HepG2 (cell line): ENCODE data around the gene AHCY. TPM values are rescaled to one million over a fixed set of nuclear protein-coding genes. Genes with fewer than 3 reads are reported as not detected.

Experiments
- ATF7-NPFF ChIP-seq: sonication (generic); formaldehyde crosslinking; IDR thresholded peaks from 2 replicates; pipeline ENCODE4 v1.8.1; 2023; ENCODE audit warnings: mild to moderate bottlenecking, low read depth, missing genetic modification reagents, moderate library complexity
- FOXK1 ChIP-seq: sonication (generic); formaldehyde crosslinking; IDR thresholded peaks from 2 replicates; pipeline ENCODE4 v1.4.0; 2020; ENCODE audit warnings: low read depth, missing genetic modification reagents, borderline replicate concordance
- HNF4A ChIP-seq: sonication (generic); formaldehyde crosslinking; IDR thresholded peaks from 2 replicates; pipeline ENCODE4 v1.4.0; 2020; ENCODE audit warnings: missing genetic modification reagents
- JARID2 ChIP-seq: sonication (generic); formaldehyde crosslinking; IDR thresholded peaks from 2 replicates; pipeline ENCODE4 v1.8.1; 2023; ENCODE audit warnings: missing genetic modification reagents, inconsistent platforms; ENCODE audit not compliant: insufficient replicate concordance
- KLF13 ChIP-seq: sonication (generic); formaldehyde crosslinking; IDR thresholded peaks from 2 replicates; pipeline ENCODE4 v1.4.0; 2020; ENCODE audit warnings: mild to moderate bottlenecking, missing genetic modification reagents
- KLF16 ChIP-seq, 2 experiments: sonication (generic) in 1 of 2; formaldehyde crosslinking in 1 of 2; IDR thresholded peaks; 2 replicates each; pipeline versions ENCODE4 v1.6.1 to v1.8.0; 2016 to 2023; ENCODE audit warnings: missing genetic modification reagents in 2 of 2, missing compliant biosample characterization in 1 of 2
- LCORL ChIP-seq, 2 experiments: fragments of 450-650 bp in 1 of 2; sonication (generic) in 1 of 2; formaldehyde crosslinking in 1 of 2; IDR thresholded peaks; 2 replicates each; pipeline versions ENCODE4 v1.5.0 to v1.6.1; 2017 to 2020; ENCODE audit warnings: antibody characterized with exemption in 1 of 2, missing genetic modification reagents in 1 of 2
- MED13 ChIP-seq: sonication (generic); formaldehyde crosslinking; IDR thresholded peaks from 2 replicates; pipeline ENCODE4 v1.5.0; 2020; ENCODE audit warnings: missing genetic modification reagents
- NAIF1 ChIP-seq: sonication (generic); formaldehyde crosslinking; IDR thresholded peaks from 2 replicates; pipeline ENCODE4 v1.5.0; 2020; ENCODE audit warnings: mild to moderate bottlenecking, missing genetic modification reagents, borderline replicate concordance
- NFIB ChIP-seq: sonication (generic); formaldehyde crosslinking; IDR thresholded peaks from 2 replicates; pipeline ENCODE4 v1.9.0; 2021; ENCODE audit warnings: missing genetic modification reagents, mild to moderate bottlenecking, borderline replicate concordance
- NFYB ChIP-seq: sonication (generic); formaldehyde crosslinking; IDR thresholded peaks from 2 replicates; pipeline ENCODE4 v1.4.0; 2020; ENCODE audit warnings: missing genetic modification reagents
- PHF21A ChIP-seq: sonication (generic); formaldehyde crosslinking; IDR thresholded peaks from 2 replicates; pipeline ENCODE4 v1.5.0; 2020; ENCODE audit warnings: mild to moderate bottlenecking, missing genetic modification reagents
- POLR2A ChIP-seq, 2 experiments: IDR thresholded peaks; 2 replicates each; pipeline ENCODE4 v1.6.1; 2011; ENCODE audit warnings: low read depth in 2 of 2, low read length in 2 of 2, mild to moderate bottlenecking in 1 of 2, moderate library complexity in 1 of 2; ENCODE audit not compliant: insufficient read depth in 1 of 2
- RBAK ChIP-seq: sonication (generic); formaldehyde crosslinking; IDR thresholded peaks from 2 replicates; pipeline ENCODE4 v1.5.1; 2020; ENCODE audit warnings: mild to moderate bottlenecking, missing genetic modification reagents
- SAP130 ChIP-seq: IDR thresholded peaks from 2 replicates; pipeline ENCODE4 v1.6.1; 2016; ENCODE audit warnings: low read depth
- XRCC5 ChIP-seq: fragments of 200-400 bp; formaldehyde crosslinking; optimal IDR thresholded peaks from 2 replicates; pipeline ENCODE3; 2017; ENCODE audit warnings: mild to moderate bottlenecking, low read length
- ZFP37 ChIP-seq: sonication (generic); formaldehyde crosslinking; IDR thresholded peaks from 2 replicates; pipeline ENCODE4 v1.4.0; 2020; ENCODE audit warnings: missing genetic modification reagents, borderline replicate concordance
- ZKSCAN1 ChIP-seq: fragments of 150-350 bp; IDR thresholded peaks from 2 replicates; pipeline ENCODE4 v1.6.1; 2014; ENCODE audit warnings: low read length
- ZNF44 ChIP-seq: sonication (generic); formaldehyde crosslinking; IDR thresholded peaks from 2 replicates; pipeline ENCODE4 v1.5.1; 2020; ENCODE audit warnings: mild to moderate bottlenecking, missing genetic modification reagents
- ZNF768 ChIP-seq: sonication (generic); formaldehyde crosslinking; IDR thresholded peaks from 2 replicates; pipeline ENCODE4 v1.4.0; 2020; ENCODE audit warnings: missing genetic modification reagents
- ZNF775 ChIP-seq: sonication (generic); formaldehyde crosslinking; IDR thresholded peaks from 2 replicates; pipeline ENCODE4 v1.4.0; 2020; ENCODE audit warnings: missing genetic modification reagents, mild to moderate bottlenecking, moderate library complexity, borderline replicate concordance
- ZNF792 ChIP-seq: IDR thresholded peaks from 2 replicates; pipeline ENCODE4 v1.6.1; 2016
- polyA plus RNA-seq, 8 experiments: library from polyadenylated mRNA; depleted of rRNA in 3 of 8; stranded (reverse) in 7 of 8; unstranded in 1 of 8; fragments of >200 nt; fragmentation: Illumina TruSeq in 4 of 8; extraction: Trizol in 4 of 8; gene quantifications; 2 replicates each; pipeline versions ENCODE4 v1.2.1 to v1.2.3, GENCODE V29; 2011 to 2016; ENCODE audit warnings: low read depth in 4 of 8, missing spikeins in 1 of 8, mixed read lengths in 1 of 8; ENCODE audit not compliant: insufficient read depth in 1 of 8
- total RNA-seq, 5 experiments: library from RNA; depleted of rRNA; stranded (reverse); fragments of >200 nt; fragmentation: Illumina TruSeq; extraction: Trizol; gene quantifications; 2 replicates each; pipeline ENCODE4 v1.2.3, GENCODE V29; 2016; ENCODE audit warnings: low read depth in 1 of 5
- TF ChIP-seq, protein P1 (sequence below): sonication (generic); formaldehyde crosslinking; IDR thresholded peaks from 2 replicates; pipeline ENCODE4 v1.4.0; 2020; ENCODE audit warnings: missing genetic modification reagents
- TF ChIP-seq, protein P2 (sequence below): sonication (generic); formaldehyde crosslinking; IDR thresholded peaks from 2 replicates; pipeline ENCODE4 v1.8.1; 2023; ENCODE audit warnings: mild to moderate bottlenecking, missing genetic modification reagents, borderline replicate concordance
- TF ChIP-seq, protein P3 (sequence below): sonication (generic); formaldehyde crosslinking; IDR thresholded peaks from 2 replicates; pipeline ENCODE4 v1.4.0; 2020; ENCODE audit warnings: mild to moderate bottlenecking, missing genetic modification reagents
- TF ChIP-seq, protein P4 (sequence below): sonication (generic); formaldehyde crosslinking; IDR thresholded peaks from 2 replicates; pipeline ENCODE4 v1.4.0; 2020; ENCODE audit warnings: low read depth, missing genetic modification reagents

AHCY gene
- total and polyA plus RNA-seq, 2 of the 13 experiments (the other 11 are each of a cell fraction or from before 2014, with no cell fraction given) = 407 to 419 TPM

DNA sequence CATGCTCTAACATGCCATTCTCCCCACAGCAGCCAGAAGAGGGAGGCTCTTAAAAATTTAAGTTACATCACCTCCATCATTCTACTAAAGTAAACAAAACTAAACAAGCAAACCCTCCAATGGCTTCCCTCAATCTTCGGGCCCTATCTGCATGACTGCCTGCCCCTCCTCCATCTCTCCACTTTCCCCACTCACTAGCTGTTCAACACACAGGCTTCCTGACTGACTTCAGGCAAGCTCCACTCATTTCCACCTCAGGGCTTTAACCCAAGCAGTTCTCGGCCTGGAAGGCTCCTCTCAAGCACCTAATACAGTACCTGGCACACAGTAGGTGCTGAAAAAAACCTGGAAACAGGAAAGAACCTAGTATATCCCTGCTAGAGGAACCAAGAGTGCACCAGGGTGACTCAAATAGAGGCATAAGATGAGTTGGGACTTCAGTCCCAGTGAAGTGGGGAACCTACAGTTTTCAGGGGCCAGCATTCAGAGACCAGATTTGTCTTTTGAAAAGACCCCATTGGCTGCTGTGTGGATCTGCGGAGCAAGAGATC lies 2.8 kb downstream of the AHCY start (continued):
- TF ChIP-seq ZKSCAN1 (peak; percentile 84), ZNF44 (CRISPR knock-in tag) (no peak), JARID2 (CRISPR knock-in tag) (peak; percentile 29), FOXK1 (CRISPR knock-in tag) (no peak), KLF13 (no peak), ATF7-NPFF (CRISPR knock-in tag) (peak; percentile 57; the same call in 1 of the 2 replicates), KLF16 (CRISPR knock-in tag; IDR thresholded peaks at IDR 0.05) (no peak), ZNF768 (CRISPR knock-in tag) (no peak), NAIF1 (no peak), LCORL (IDR thresholded peaks at IDR 0.05) (no peak), LCORL (CRISPR knock-in tag; IDR thresholded peaks at IDR 0.05) (no peak), SAP130 (CRISPR knock-in tag) (peak; percentile 17; the same call in 1 of the 2 replicates), HNF4A (CRISPR knock-in tag) (no peak), ZNF792 (no peak), PHF21A (peak; percentile 37; the same call in 1 of the 2 replicates), NFYB (CRISPR knock-in tag) (peak; percentile 40), MED13 (no peak), XRCC5 (peak; percentile 56), POLR2A (IDR thresholded peaks at IDR 0.05; ENCODE audit: insufficient read depth in 1 of 2, low read depth in 2 of 2, low read length in 2 of 2) (peak in 1 of 2 experiments; percentile 28; a peak in 1 of 4 replicates), ZNF775 (CRISPR knock-in tag) (no peak), NFIB (CRISPR knock-in tag) (no peak), RBAK (no peak), ZFP37 (CRISPR knock-in tag) (no peak)
- TF ChIP-seq, protein P1, sequence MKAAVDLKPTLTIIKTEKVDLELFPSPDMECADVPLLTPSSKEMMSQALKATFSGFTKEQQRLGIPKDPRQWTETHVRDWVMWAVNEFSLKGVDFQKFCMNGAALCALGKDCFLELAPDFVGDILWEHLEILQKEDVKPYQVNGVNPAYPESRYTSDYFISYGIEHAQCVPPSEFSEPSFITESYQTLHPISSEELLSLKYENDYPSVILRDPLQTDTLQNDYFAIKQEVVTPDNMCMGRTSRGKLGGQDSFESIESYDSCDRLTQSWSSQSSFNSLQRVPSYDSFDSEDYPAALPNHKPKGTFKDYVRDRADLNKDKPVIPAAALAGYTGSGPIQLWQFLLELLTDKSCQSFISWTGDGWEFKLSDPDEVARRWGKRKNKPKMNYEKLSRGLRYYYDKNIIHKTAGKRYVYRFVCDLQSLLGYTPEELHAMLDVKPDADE (CRISPR knock-in tag) = no peak
- TF ChIP-seq, protein P2, sequence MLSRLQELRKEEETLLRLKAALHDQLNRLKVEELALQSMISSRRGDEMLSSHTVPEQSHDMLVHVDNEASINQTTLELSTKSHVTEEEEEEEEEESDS (CRISPR knock-in tag) = no peak
- TF ChIP-seq, protein P3, sequence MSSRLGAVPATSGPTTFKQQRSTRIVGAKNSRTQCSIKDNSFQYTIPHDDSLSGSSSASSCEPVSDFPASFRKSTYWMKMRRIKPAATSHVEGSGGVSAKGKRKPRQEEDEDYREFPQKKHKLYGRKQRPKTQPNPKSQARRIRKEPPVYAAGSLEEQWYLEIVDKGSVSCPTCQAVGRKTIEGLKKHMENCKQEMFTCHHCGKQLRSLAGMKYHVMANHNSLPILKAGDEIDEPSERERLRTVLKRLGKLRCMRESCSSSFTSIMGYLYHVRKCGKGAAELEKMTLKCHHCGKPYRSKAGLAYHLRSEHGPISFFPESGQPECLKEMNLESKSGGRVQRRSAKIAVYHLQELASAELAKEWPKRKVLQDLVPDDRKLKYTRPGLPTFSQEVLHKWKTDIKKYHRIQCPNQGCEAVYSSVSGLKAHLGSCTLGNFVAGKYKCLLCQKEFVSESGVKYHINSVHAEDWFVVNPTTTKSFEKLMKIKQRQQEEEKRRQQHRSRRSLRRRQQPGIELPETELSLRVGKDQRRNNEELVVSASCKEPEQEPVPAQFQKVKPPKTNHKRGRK = no peak
- TF ChIP-seq, protein P4, sequence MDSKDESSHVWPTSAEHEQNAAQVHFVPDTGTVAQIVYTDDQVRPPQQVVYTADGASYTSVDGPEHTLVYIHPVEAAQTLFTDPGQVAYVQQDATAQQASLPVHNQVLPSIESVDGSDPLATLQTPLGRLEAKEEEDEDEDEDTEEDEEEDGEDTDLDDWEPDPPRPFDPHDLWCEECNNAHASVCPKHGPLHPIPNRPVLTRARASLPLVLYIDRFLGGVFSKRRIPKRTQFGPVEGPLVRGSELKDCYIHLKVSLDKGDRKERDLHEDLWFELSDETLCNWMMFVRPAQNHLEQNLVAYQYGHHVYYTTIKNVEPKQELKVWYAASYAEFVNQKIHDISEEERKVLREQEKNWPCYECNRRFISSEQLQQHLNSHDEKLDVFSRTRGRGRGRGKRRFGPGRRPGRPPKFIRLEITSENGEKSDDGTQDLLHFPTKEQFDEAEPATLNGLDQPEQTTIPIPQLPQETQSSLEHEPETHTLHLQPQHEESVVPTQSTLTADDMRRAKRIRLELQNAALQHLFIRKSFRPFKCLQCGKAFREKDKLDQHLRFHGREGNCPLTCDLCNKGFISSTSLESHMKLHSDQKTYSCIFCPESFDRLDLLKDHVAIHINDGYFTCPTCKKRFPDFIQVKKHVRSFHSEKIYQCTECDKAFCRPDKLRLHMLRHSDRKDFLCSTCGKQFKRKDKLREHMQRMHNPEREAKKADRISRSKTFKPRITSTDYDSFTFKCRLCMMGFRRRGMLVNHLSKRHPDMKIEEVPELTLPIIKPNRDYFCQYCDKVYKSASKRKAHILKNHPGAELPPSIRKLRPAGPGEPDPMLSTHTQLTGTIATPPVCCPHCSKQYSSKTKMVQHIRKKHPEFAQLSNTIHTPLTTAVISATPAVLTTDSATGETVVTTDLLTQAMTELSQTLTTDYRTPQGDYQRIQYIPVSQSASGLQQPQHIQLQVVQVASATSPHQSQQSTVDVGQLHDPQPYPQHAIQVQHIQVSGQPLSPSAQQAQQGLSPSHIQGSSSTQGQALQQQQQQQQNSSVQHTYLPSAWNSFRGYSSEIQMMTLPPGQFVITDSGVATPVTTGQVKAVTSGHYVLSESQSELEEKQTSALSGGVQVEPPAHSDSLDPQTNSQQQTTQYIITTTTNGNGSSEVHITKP (CRISPR knock-in tag) = no peak
